Right cardiac atrium (tissue), 5 donors: Measurements from ENCODE around the gene BBX. TPM values are rescaled to one million over a fixed set of nuclear protein-coding genes. Genes with fewer than 3 reads are reported as not detected.

ENCODE experiments used
- polyA plus RNA-seq: library from polyadenylated mRNA; stranded (reverse); fragments of 200-250 nt; gene quantifications from one replicate; pipeline ENCODE4 v1.2.3, GENCODE V29; 2013
- total RNA-seq, 4 donors: library from RNA; stranded (reverse); fragmentation: NEBNext Ultra II Directional; extraction: Animal tissue kit (Norgen Biotek cat#: 25700); gene quantifications; one replicate each; pipeline ENCODE4 v1.2.1, GENCODE V29; 2021
- donor health status: healthy with polysubstance abuse.
- donor health status: DM: no; HTN: yes; CAD: no.
- donor health status: DM: no; HTN: no; CAD: no.
- donor health status: DM: no; HTN: yes; CAD: no; lungs with severe emphysema.
- donor health status: DM: yes; HTN: yes; CAD: no.

Gene BBX
- total and polyA plus RNA-seq, 5 donors: 10.6 to 57.1 (median 49.2) TPM

Other genes starting within 250 kb of the BBX start
- not detected for gene CCDC54, start 145.5 kb upstream of the BBX start, total RNA-seq
- gene CCDC54, start 145.5 kb upstream of the BBX start, polyA plus RNA-seq: not detected